ENCODE results near the gene HEMGN.
A peak's percentile ranks its signal among the peaks of the same experiment; 100 is the strongest.

Gene HEMGN

GRCh38 chr9:97925497-97926334 lies 12.3 kb downstream of the HEMGN start:
- DNase-seq: no peak

GRCh38 chr9:97924386-97924785 lies 13.6 kb downstream of the HEMGN start:
- DNase-seq: no peak

GRCh38 chr9:97923529-97924108 lies 14.4 kb downstream of the HEMGN start:
- peak; percentile 76 for DNase-seq

GRCh38 chr9:97921959-97922724 lies 15.8 kb downstream of the HEMGN start, which contains the start of gene TRMO:
Gene TRMO (minus strand): TSS chr9:97922500. CDS start chr9:97922493, 7 bp downstream.
- peak; percentile 98 for DNase-seq

- no peak for DNase-seq
Observed at GRCh38 chr9:97919217-97919813, 18.7 kb downstream of the HEMGN start.

GRCh38 chr9:97918611-97919010 lies 19.4 kb downstream of the HEMGN start:
- DNase-seq: no peak

GRCh38 chr9:97911970-97912369 lies 26.0 kb downstream of the HEMGN start:
- DNase-seq: no peak

GRCh38 chr9:97911528-97911927 lies 26.4 kb downstream of the HEMGN start:
- no peak for DNase-seq

- no peak for DNase-seq
Observed at GRCh38 chr9:97910357-97910756, 27.6 kb downstream of the HEMGN start.

- no peak for DNase-seq
Observed at GRCh38 chr9:97908705-97909104, 29.3 kb downstream of the HEMGN start.

- no peak for DNase-seq
Observed at GRCh38 chr9:97907632-97908031, 30.3 kb downstream of the HEMGN start.

GRCh38 chr9:97907046-97907445 lies 30.9 kb downstream of the HEMGN start:
- DNase-seq: no peak

- DNase-seq: no peak
Observed at GRCh38 chr9:97906236-97906831, 31.6 kb downstream of the HEMGN start.

- no peak for DNase-seq
Observed at GRCh38 chr9:97905228-97905627, 32.7 kb downstream of the HEMGN start.

GRCh38 chr9:97904725-97905124 lies 33.2 kb downstream of the HEMGN start:
- no peak for DNase-seq

- no peak for DNase-seq
Observed at GRCh38 chr9:97903177-97903576, 34.8 kb downstream of the HEMGN start.

- DNase-seq: peak; percentile 13
Observed at GRCh38 chr9:97900738-97901565, 37.0 kb downstream of the HEMGN start.

GRCh38 chr9:97900103-97900737 lies 37.8 kb downstream of the HEMGN start:
- DNase-seq: no peak

GRCh38 chr9:97895695-97896332 lies 42.2 kb downstream of the HEMGN start:
- DNase-seq: no peak

- no peak for DNase-seq
Observed at GRCh38 chr9:97895211-97895610, 42.8 kb downstream of the HEMGN start.

- no peak for DNase-seq
Observed at GRCh38 chr9:97892421-97892820, 45.6 kb downstream of the HEMGN start.

Data from NCI-H2029 (cell line).